Spinal cord (tissue), 10 donors: ENCODE measurements around the gene PCDH9. TPM values are rescaled to one million over a fixed set of nuclear protein-coding genes. Genes with fewer than 3 reads are reported as not detected.

ENCODE experiments used
- DNase-seq, 6 donors: peaks; one replicate each; pipeline versions ENCODE4 v3.0.0 to v3.0.0-alpha.2; 2013 to 2015; ENCODE audit warnings: low spot score in 6 of 6, low read depth in 4 of 6
- H3K27ac ChIP-seq: one replicate; pipeline ENCODE4 v1.5.1; 2013; ENCODE audit warnings: low read depth, low read length, control low read depth
- H3K27me3 ChIP-seq: one replicate; pipeline ENCODE4 v1.6.1; 2013; ENCODE audit warnings: low read length; ENCODE audit not compliant: control insufficient read depth, insufficient read depth
- H3K36me3 ChIP-seq: one replicate; pipeline ENCODE4 v1.6.1; 2013; ENCODE audit warnings: low read length; ENCODE audit not compliant: control insufficient read depth, insufficient read depth
- H3K4me1 ChIP-seq: one replicate; pipeline ENCODE4 v1.6.1; 2013; ENCODE audit warnings: low read length; ENCODE audit not compliant: control insufficient read depth, insufficient read depth
- H3K4me3 ChIP-seq: one replicate; pipeline ENCODE4 v1.5.1; 2013; ENCODE audit warnings: low read depth, low read length, control low read depth
- H3K9me3 ChIP-seq: one replicate; pipeline ENCODE4 v1.6.1; 2013; ENCODE audit warnings: low read length; ENCODE audit not compliant: control insufficient read depth, insufficient read depth
- WGBS: methylation state at CpG from one replicate; pipeline ENCODE4 v1.1.5; 2013; ENCODE audit warnings: missing lambda C conversion rate; ENCODE audit not compliant: insufficient coverage; 5-methylcytosine and 5-hydroxymethylcytosine counted together
- polyA plus RNA-seq, 2 donors: library from polyadenylated mRNA; unstranded; fragments of 120-200 nt; gene quantifications; one replicate each; pipeline ENCODE4 v1.2.1, GENCODE V29; 2013; ENCODE audit not compliant: insufficient read length in 2 of 2
- total RNA-seq, 2 donors: library from RNA; depleted of rRNA in 1 of 2; stranded (reverse); fragments of 120-200 nt in 1 of 2; fragments of >200 nt in 1 of 2; gene quantifications; one replicate each; pipeline versions ENCODE4 v1.2.3 to v1.2.4, GENCODE V29; 2013 to 2014
- donor health status: healthy.

The PCDH9 gene
- total and polyA plus RNA-seq, 4 donors: 37.6 to 180 (median 60.7) TPM

DNA sequence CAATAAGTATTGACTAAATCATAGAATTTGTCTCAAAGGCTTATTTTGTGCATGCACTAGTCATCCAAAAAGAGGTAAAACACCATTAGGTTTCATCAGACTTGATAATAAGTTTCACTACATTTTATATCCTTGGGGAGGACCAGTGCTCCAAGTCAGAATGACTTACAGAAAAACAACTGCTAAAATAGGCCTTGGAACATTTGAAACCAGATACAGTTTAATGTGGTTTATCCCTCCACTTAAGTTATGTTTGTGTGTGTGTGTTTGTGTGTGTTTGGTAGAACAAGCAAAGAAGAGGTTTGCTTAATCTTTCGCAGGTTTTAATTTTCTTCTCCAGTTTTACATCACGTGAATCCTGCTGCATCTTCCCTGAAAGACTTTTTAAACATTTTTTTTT is 570.9 kb downstream of the PCDH9 start:
- Histone ChIP-seq H3K4me1 (no peaks in the 10 kb centered on the region), H3K36me3 (no peaks in the 10 kb centered on the region), H3K27ac (no peak overlapping the region), H3K9me3 (no peaks in the 10 kb centered on the region), H3K27me3 (no peaks in the 10 kb centered on the region), H3K4me3 (no peak overlapping the region)
- DNase-seq: no peak
- 78% methylated on average over 2 of the region's 2 CpGs for WGBS

DNA sequence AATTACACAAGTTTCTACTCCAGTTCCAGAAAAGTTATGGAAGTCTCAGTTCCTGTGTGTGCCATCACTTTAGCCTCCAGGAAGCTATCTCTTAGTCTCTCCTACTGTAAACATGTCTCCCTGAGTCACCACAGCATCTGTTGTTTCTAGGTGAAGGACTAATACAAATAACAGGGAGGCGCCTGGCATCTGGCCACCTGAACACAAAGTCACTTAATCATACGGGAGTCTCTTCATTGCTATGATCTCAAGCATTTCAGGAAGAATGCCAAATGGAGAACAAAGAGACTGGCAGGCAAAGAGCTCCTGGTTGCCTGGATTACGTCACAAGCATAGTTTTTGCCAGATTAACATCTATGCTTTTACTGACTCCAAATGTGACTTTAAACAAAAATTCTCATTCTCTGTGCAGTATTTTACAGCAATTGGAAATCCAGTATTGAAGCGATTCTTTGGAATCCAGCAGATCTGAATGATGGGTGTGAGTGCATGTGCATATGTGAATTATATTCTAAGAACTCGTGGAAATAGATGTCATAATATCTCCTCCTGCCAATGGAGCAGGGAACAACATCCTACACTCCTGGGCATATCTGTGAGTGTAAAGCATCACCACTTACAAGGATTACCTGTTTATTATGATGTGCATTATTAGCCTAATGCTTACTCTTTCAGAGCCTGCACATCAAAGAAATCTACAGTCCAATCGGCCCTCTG is 572.8 kb downstream of the PCDH9 start:
- peak in 4 of 6 donors; percentile 27 to 90 (median 71) for DNase-seq
- 31% methylated on average over 3 of the region's 6 CpGs for WGBS
- Histone ChIP-seq H3K4me1 (no peaks in the 10 kb centered on the region), H3K4me3 (no peak overlapping the region), H3K9me3 (peaks cover 3% of the 10 kb centered on the region), H3K27me3 (no peaks in the 10 kb centered on the region), H3K27ac (no peak overlapping the region), H3K36me3 (no peaks in the 10 kb centered on the region)

DNA sequence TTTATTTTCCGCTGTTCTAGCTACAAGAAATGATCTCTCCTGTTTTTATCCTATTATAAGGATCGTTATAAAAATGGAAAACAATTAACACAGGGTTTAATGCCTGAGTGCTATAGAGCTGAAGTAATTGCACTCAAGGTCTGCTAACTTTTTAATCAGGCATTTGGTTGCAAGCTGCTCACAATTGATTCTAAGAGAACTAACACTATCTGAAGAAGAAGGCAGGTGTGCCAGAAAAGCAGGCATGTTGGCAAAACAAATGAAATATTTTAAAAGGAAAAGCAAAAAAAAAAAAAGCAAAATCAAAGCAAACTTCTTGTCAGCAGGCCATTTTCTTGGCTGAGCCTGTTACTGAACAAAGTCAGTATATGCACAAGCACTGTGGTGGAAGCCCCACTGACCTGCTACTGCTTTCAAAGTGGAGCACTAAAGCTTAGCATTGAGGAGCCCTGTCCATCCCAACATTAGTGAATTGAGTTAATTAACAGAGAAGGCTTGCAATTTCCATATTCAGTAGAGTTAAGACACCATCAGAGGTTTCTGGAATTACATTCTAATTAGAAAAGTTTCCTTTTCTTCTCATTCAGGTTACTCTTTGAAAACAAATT is 574.2 kb downstream of the PCDH9 start:
- peaks cover 8% of the 10 kb centered on the region for H3K9me3 ChIP-seq
- H3K4me3 ChIP-seq: no peak overlapping the region
- H3K27me3 ChIP-seq: no peaks in the 10 kb centered on the region
- WGBS: no CpG with 5 or more reads among the region's 2 CpGs
- DNase-seq: peak in 2 of 6 donors; percentile 26 to 68
- H3K27ac ChIP-seq: no peak overlapping the region
- H3K4me1 ChIP-seq: no peaks in the 10 kb centered on the region
- no peaks in the 10 kb centered on the region for H3K36me3 ChIP-seq

DNA sequence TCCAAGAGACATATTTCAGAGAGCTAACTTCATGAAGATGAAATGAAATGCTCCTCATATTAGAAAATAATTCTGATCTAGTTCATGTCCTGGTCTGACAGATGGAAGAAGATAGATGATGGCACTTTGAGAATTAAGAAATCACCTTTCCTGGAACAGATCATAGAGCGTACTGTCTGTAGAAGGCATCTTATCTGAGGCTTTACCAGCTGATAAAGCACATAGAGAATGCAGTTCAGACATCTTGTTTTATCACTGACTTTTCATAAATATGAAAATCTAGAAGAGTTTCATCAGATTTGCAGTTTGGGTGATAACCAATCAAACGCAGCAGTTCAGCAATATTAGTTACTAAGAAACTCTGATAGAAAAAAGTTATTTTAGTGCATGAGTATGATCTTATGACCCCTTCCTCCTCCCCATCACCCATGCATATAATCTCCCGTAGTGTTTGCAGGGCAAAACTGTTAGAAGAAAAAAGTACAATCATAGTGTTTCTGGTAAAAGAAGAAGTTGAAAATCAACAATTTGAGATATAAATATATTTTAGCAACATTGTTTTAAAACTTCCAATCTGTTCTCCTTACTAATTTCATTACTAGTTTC is 585.2 kb downstream of the PCDH9 start:
- no peak for DNase-seq
- no peak overlapping the region for H3K4me3 ChIP-seq
- WGBS: 100% methylated on average over 1 of the region's 3 CpGs

DNA sequence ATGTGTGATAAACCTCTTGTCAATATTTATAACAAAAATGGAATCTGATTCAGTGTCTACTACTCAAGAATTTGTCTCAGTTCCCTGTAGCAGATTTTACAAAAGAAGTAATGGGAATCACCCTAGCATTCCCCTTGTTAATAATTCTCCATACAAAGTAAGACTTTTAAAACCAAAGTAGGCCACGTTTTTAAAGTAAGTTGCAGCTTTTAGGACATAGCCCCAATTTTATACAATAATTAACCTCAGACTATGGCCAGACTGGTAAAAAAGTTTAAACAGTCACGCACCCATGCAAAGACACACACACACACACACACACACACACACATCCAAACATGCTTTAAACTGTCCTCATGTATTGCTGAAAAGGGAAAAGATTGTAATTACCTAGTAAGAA is 589.9 kb downstream of the PCDH9 start:
- H3K27ac ChIP-seq: no peak overlapping the region
- WGBS: no CpG with 5 or more reads among the region's 2 CpGs
- H3K4me1 ChIP-seq: no peaks in the 10 kb centered on the region
- H3K36me3 ChIP-seq: no peaks in the 10 kb centered on the region
- no peaks in the 10 kb centered on the region for H3K27me3 ChIP-seq
- no peak for DNase-seq
- no peak overlapping the region for H3K4me3 ChIP-seq
- no peaks in the 10 kb centered on the region for H3K9me3 ChIP-seq

More for the DNA sequence above, 585.2 kb downstream of the PCDH9 start:
- H3K9me3 ChIP-seq: no peaks in the 10 kb centered on the region
- H3K36me3 ChIP-seq: no peaks in the 10 kb centered on the region
- H3K27me3 ChIP-seq: no peaks in the 10 kb centered on the region
- no peak overlapping the region for H3K27ac ChIP-seq
- no peaks in the 10 kb centered on the region for H3K4me1 ChIP-seq

DNA sequence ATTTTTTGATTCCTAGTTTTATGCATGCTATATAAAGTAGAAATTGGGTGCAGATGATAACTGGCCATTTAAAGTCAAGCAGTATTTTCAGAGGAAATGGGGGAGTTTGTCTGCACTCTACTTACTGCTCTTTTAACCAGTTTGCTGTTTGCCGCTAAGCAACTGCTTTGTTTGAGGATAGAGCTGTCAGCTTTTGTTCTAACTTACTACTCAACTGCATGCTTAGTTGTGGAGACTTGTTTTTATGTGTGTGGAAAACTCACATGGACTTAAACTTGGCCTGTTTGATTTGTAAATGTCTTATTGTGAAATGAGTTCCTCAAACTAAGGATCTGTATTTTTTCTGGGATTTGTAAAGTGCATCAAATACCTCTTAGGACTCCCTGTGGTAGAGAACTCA is 591.1 kb downstream of the PCDH9 start:
- no CpG with 5 or more reads among the region's 1 CpG for WGBS
- peak in 2 of 6 donors; percentile 11 to 28 for DNase-seq
- Histone ChIP-seq H3K9me3 (no peaks in the 10 kb centered on the region), H3K27ac (no peak overlapping the region), H3K27me3 (no peaks in the 10 kb centered on the region), H3K4me3 (no peak overlapping the region), H3K36me3 (no peaks in the 10 kb centered on the region), H3K4me1 (no peaks in the 10 kb centered on the region)

DNA sequence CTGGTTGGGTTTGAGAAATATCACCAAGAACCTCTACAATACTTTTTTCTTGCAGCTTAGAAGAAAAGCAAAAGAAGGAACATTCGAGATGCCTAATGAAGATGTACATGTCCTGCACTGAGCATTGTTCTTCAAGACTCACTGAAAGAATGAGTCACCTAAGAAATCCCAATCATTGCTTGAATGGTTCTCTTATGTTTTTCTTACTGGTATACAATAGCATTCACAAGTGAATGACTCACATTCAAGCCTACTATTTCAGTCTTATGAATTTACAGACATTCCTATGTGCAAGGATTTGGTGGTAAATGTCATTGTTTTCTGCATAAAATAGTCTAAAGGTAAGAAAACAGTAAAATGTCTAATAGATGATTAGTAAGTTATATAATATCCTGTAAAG is 594.6 kb downstream of the PCDH9 start:
- H3K27me3 ChIP-seq: no peaks in the 10 kb centered on the region
- no peak for DNase-seq
- WGBS: 60% methylated on average over 1 of the region's 1 CpG

DNA sequence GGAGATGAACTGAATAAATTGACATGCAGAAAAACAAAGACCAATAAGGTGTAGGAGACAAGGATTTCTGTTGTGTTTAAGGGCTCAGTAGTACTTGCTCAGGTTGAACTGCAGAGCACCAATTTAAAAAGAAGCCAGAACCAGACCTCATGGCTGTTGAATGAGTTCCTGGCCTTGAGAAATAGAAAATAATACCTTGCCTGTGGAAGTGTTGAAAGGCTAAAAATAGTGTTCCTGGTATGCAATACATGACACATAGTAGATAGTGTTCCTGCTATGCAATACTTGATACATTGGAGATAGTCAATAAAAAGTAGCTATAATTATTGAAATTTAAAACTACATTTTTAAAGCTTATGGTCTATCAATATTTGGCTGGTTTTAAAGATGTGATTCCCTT is 595.8 kb downstream of the PCDH9 start:
- H3K9me3 ChIP-seq: no peaks in the 10 kb centered on the region
- no peaks in the 10 kb centered on the region for H3K27me3 ChIP-seq
- H3K4me3 ChIP-seq: no peak overlapping the region
- no peak for DNase-seq
- H3K4me1 ChIP-seq: no peaks in the 10 kb centered on the region
- H3K36me3 ChIP-seq: no peaks in the 10 kb centered on the region
- H3K27ac ChIP-seq: no peak overlapping the region

More for the DNA sequence above, 594.6 kb downstream of the PCDH9 start:
- H3K9me3 ChIP-seq: no peaks in the 10 kb centered on the region
- no peaks in the 10 kb centered on the region for H3K36me3 ChIP-seq
- H3K27ac ChIP-seq: no peak overlapping the region
- no peak overlapping the region for H3K4me3 ChIP-seq
- no peaks in the 10 kb centered on the region for H3K4me1 ChIP-seq

DNA sequence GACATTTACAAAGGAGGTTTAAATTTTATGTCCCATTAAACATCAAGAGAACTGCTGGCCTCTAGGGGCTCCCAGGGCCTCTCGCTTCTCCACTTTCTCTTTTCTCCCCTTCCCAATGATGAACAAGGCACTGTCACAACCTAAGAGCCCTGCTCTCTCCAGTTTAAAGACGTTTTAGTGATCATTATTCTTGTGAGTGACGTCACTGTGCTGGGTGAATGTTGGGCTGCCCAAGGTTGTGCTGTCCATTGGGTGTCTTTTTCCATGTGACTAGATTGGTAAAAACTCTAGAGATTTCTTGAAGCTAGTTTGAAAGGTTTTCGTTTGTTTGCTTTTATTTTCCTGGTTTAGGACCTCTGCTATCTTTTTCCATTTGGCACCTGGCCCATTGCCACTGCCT is 602.6 kb downstream of the PCDH9 start:
- Histone ChIP-seq H3K27ac (no peak overlapping the region), H3K4me1 (no peaks in the 10 kb centered on the region), H3K9me3 (no peaks in the 10 kb centered on the region), H3K4me3 (no peak overlapping the region), H3K27me3 (no peaks in the 10 kb centered on the region), H3K36me3 (no peaks in the 10 kb centered on the region)
- WGBS: 50% methylated on average over 1 of the region's 4 CpGs
- DNase-seq: no peak

DNA sequence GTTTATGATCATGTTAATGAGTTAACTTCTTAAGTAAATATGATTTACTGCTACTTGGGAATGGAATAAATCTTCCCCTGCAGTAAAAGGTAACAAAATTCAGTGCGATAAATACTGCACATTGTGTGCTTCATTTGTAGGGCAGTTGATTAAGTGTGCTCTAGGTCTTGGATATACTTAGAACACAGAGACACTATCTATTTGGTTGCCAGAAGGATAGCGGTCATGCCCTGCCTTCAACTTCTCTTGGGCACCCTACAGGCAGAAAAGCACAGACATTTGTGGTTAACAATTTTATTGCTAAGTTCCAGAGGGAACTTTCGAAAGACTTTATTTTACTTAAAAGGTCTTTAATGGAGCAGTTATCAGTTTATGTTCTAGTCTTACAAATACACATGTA is 605.8 kb downstream of the PCDH9 start:
- Histone ChIP-seq H3K4me1 (no peaks in the 10 kb centered on the region), H3K4me3 (no peak overlapping the region), H3K27me3 (no peaks in the 10 kb centered on the region), H3K9me3 (no peaks in the 10 kb centered on the region), H3K36me3 (no peaks in the 10 kb centered on the region), H3K27ac (no peak overlapping the region)
- DNase-seq: no peak
- 80% methylated on average over 1 of the region's 3 CpGs for WGBS
